ENCODE measurements around the gene MAGOHB.
A peak's percentile ranks its signal among the peaks of the same experiment; 100 is the strongest.

The MAGOHB gene

GRCh38 chr12:10567813-10568212 is 45.6 kb downstream of the MAGOHB start:
- no peak for TF ChIP-seq CTCF (conservative IDR thresholded peaks at IDR 0.05; ENCODE audit: low read depth, low read length)
- no peak overlapping the region for H3K4me3 ChIP-seq (ENCODE audit: low read length)
- DNase-seq (ENCODE audit: low read depth): no peak

- no peak for TF ChIP-seq CTCF (conservative IDR thresholded peaks at IDR 0.05; ENCODE audit: low read depth, low read length)
- DNase-seq (ENCODE audit: low read depth): no peak
- H3K4me3 ChIP-seq (ENCODE audit: low read length): no peak overlapping the region
Measured at GRCh38 chr12:10563966-10564365, 49.4 kb downstream of the MAGOHB start.

- H3K4me3 ChIP-seq (ENCODE audit: low read length): no peak overlapping the region
- TF ChIP-seq CTCF (conservative IDR thresholded peaks at IDR 0.05; ENCODE audit: low read depth, low read length): no peak
- DNase-seq (ENCODE audit: low read depth): no peak
Measured at GRCh38 chr12:10563002-10563401, 50.4 kb downstream of the MAGOHB start.

GRCh38 chr12:10562306-10562933 is 51.0 kb downstream of the MAGOHB start:
- DNase-seq (ENCODE audit: low read depth): peak; percentile 2
- peak; percentile 54 for TF ChIP-seq CTCF (conservative IDR thresholded peaks at IDR 0.05; ENCODE audit: low read depth, low read length)
- H3K4me3 ChIP-seq (ENCODE audit: low read length): no peak overlapping the region

- no peak for TF ChIP-seq CTCF (conservative IDR thresholded peaks at IDR 0.05; ENCODE audit: low read depth, low read length)
- H3K4me3 ChIP-seq (ENCODE audit: low read length): no peak overlapping the region
- no peak for DNase-seq (ENCODE audit: low read depth)
Measured at GRCh38 chr12:10559244-10559643, 54.2 kb downstream of the MAGOHB start.

GRCh38 chr12:10558789-10559188 is 54.6 kb downstream of the MAGOHB start:
- no peak for TF ChIP-seq CTCF (conservative IDR thresholded peaks at IDR 0.05; ENCODE audit: low read depth, low read length)
- no peak for DNase-seq (ENCODE audit: low read depth)
- H3K4me3 ChIP-seq (ENCODE audit: low read length): no peak overlapping the region

- no peak for DNase-seq (ENCODE audit: low read depth)
- no peak overlapping the region for H3K4me3 ChIP-seq (ENCODE audit: low read length)
- TF ChIP-seq CTCF (conservative IDR thresholded peaks at IDR 0.05; ENCODE audit: low read depth, low read length): no peak
Measured at GRCh38 chr12:10558301-10558700, 55.1 kb downstream of the MAGOHB start.

Measured in retinal pigment epithelial cell (primary cell).